ENCODE measurements around the gene ARL8B. TPM values are rescaled to one million over a fixed set of nuclear protein-coding genes. Genes with fewer than 3 reads are reported as not detected.

Gene ARL8B
- polyA plus RNA-seq, 1 donor from 2014 or later: 103 TPM

DNA sequence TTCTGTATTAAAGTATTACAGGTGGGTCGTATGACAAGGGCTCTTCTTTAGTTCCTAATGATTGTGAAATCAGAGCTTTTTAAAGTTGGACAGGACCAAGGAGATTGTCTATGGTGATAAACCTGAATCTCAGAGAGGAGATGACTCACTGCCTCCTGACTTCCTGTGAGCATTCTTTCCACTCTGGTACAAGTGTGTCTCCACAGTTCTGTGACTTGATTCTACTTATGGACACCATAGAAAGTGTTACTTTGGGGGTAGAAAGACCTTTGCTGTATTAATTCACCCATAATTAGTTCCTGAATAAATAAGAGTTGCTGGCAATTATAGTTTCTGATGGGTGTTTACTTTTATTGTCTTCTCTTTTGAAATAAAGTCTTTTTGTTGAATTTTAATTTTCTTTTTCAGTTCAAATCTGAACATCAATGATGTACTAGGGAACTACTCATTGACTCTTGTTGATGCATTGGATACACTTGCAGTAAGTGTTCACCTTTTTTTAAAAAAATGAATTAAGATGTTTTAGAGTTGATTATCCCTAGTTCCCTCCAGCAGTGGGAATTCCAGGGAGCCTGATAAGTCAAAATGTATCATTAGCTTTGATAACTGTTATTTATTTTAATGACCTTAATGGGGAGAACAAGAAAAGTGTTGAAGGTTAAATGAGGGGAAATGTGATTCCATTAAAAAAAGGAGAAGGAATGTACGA is 72.9 kb downstream of the ARL8B start:
- Histone ChIP-seq H3K9ac (ENCODE audit: low read length) (no peak overlapping the region), H3K27me3 (ENCODE audit: insufficient read depth, low read depth, low read length) (no peaks in the 10 kb centered on the region), H3K4me3 (ENCODE audit: low read length) (no peak overlapping the region), H3K4me2 (ENCODE audit: low read length) (no peak overlapping the region), H3F3A (ENCODE audit: insufficient read depth, low read length, poor library complexity, severe bottlenecking) (no peaks in the 10 kb centered on the region), H3K9me2 (ENCODE audit: insufficient read depth, low read length) (no peaks in the 10 kb centered on the region), H3K36me3 (ENCODE audit: insufficient read depth, low read length) (peaks cover 5% of the 10 kb centered on the region), H3K79me2 (replicated peaks; ENCODE audit: insufficient read depth, low read length) (peaks cover 16% of the 10 kb centered on the region), H3K27ac (ENCODE audit: low read length) (no peak overlapping the region), H2AFZ (ENCODE audit: low read depth, low read length) (no peak overlapping the region), H4K20me1 (ENCODE audit: insufficient read depth) (no peaks in the 10 kb centered on the region), H3K9me3 (ENCODE audit: low read length) (no peaks in the 10 kb centered on the region)
- TF ChIP-seq MXI1 (conservative IDR thresholded peaks at IDR 0.05; ENCODE audit: poor library complexity, severe bottlenecking) (no peak), SMC3 (conservative IDR thresholded peaks at IDR 0.05; ENCODE audit: poor library complexity) (no peak), RAD21 (conservative IDR thresholded peaks at IDR 0.05) (no peak), EP300 (conservative IDR thresholded peaks at IDR 0.05; ENCODE audit: poor library complexity, severe bottlenecking) (no peak), REST (IDR thresholded peaks at IDR 0.05; ENCODE audit: borderline replicate concordance) (no peak), POLR2AphosphoS5 (IDR thresholded peaks at IDR 0.05) (no peak), TAF1 (IDR thresholded peaks at IDR 0.05; ENCODE audit: low read depth) (no peak), EZH2 (IDR thresholded peaks at IDR 0.05; ENCODE audit: borderline replicate concordance, insufficient read depth, low read length, poor library complexity, severe bottlenecking) (no peak)
- TF ChIP-seq, protein P1, sequence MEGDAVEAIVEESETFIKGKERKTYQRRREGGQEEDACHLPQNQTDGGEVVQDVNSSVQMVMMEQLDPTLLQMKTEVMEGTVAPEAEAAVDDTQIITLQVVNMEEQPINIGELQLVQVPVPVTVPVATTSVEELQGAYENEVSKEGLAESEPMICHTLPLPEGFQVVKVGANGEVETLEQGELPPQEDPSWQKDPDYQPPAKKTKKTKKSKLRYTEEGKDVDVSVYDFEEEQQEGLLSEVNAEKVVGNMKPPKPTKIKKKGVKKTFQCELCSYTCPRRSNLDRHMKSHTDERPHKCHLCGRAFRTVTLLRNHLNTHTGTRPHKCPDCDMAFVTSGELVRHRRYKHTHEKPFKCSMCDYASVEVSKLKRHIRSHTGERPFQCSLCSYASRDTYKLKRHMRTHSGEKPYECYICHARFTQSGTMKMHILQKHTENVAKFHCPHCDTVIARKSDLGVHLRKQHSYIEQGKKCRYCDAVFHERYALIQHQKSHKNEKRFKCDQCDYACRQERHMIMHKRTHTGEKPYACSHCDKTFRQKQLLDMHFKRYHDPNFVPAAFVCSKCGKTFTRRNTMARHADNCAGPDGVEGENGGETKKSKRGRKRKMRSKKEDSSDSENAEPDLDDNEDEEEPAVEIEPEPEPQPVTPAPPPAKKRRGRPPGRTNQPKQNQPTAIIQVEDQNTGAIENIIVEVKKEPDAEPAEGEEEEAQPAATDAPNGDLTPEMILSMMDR (IDR thresholded peaks at IDR 0.05; ENCODE audit: poor library complexity, severe bottlenecking): no peak

DNA sequence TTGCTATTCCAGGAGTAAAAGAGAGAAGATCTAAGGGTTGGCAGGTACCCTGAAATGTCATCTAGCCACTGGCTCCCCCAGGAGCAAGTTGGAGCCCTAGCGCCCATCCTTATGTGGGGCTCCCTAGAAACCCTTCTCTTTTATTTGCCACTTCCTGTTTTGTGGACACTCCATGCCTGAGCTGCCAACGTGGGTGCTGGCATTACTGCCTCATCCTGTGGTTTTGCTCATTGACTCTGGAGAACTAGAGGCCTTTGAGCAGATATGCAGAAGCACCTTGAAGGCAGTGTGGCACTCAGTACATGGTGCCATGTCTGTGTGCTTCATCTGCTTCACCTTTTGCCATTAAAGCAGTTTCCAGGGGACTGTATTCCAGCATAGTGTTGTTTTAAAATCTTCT is 73.5 kb downstream of the ARL8B start:
- H3K4me3 ChIP-seq (ENCODE audit: low read length): no peak overlapping the region
- no peak for TF ChIP-seq SMC3 (conservative IDR thresholded peaks at IDR 0.05; ENCODE audit: poor library complexity)
- TF ChIP-seq EZH2 (IDR thresholded peaks at IDR 0.05; ENCODE audit: borderline replicate concordance, insufficient read depth, low read length, poor library complexity, severe bottlenecking): no peak
- TF ChIP-seq REST (IDR thresholded peaks at IDR 0.05; ENCODE audit: borderline replicate concordance): no peak
- TF ChIP-seq MXI1 (conservative IDR thresholded peaks at IDR 0.05; ENCODE audit: poor library complexity, severe bottlenecking): no peak
- TF ChIP-seq, protein P1 (IDR thresholded peaks at IDR 0.05; ENCODE audit: poor library complexity, severe bottlenecking): no peak
- no peak for TF ChIP-seq POLR2AphosphoS5 (IDR thresholded peaks at IDR 0.05)
- no peak for TF ChIP-seq TAF1 (IDR thresholded peaks at IDR 0.05; ENCODE audit: low read depth)
- TF ChIP-seq EP300 (conservative IDR thresholded peaks at IDR 0.05; ENCODE audit: poor library complexity, severe bottlenecking): no peak
- no peak for TF ChIP-seq RAD21 (conservative IDR thresholded peaks at IDR 0.05)
- peaks cover 10% of the 10 kb centered on the region for H3K79me2 ChIP-seq (replicated peaks; ENCODE audit: insufficient read depth, low read length)
- no peak overlapping the region for H3K9ac ChIP-seq (ENCODE audit: low read length)
- H3K9me3 ChIP-seq (ENCODE audit: low read length): no peaks in the 10 kb centered on the region
- no peaks in the 10 kb centered on the region for H3K27me3 ChIP-seq (ENCODE audit: insufficient read depth, low read depth, low read length)
- no peak overlapping the region for H3K4me2 ChIP-seq (ENCODE audit: low read length)
- H4K20me1 ChIP-seq (ENCODE audit: insufficient read depth): no peaks in the 10 kb centered on the region
- H3F3A ChIP-seq (ENCODE audit: insufficient read depth, low read length, poor library complexity, severe bottlenecking): no peaks in the 10 kb centered on the region
- no peaks in the 10 kb centered on the region for H3K9me2 ChIP-seq (ENCODE audit: insufficient read depth, low read length)
- H3K27ac ChIP-seq (ENCODE audit: low read length): no peak overlapping the region
- H3K36me3 ChIP-seq (ENCODE audit: insufficient read depth, low read length): peaks cover 5% of the 10 kb centered on the region
- H2AFZ ChIP-seq (ENCODE audit: low read depth, low read length): no peak overlapping the region

All from neural cell (in vitro differentiated cells).